NCI-H460 (cell line): ENCODE measurements around the gene LRRC2. TPM values are rescaled to one million over a fixed set of nuclear protein-coding genes. Genes with fewer than 3 reads are reported as not detected.
"Not testable (repeated sequence)": the region's sequence is repeated elsewhere in the genome, so short reads cannot be mapped to it uniquely, and the experiment has no call there.

Experiments
- DNase-seq: peaks from one replicate; pipeline ENCODE4 v3.0.0-alpha.2; 2016; ENCODE audit warnings: low read depth; ENCODE audit errors: extremely low read depth
- polyA plus RNA-seq: library from polyadenylated mRNA; depleted of rRNA; stranded (reverse); fragments of >200 nt; gene quantifications from 2 replicates; pipeline ENCODE4 v1.2.3, GENCODE V29; 2014; cell fraction: nucleus; rRNA removed
- total RNA-seq: library from RNA; depleted of rRNA; stranded (reverse); fragments of >200 nt; shearing (Covaris generic); gene quantifications from 2 replicates; pipeline ENCODE4 v1.2.3, GENCODE V29; 2014; rRNA removed

LRRC2 gene, protein sequence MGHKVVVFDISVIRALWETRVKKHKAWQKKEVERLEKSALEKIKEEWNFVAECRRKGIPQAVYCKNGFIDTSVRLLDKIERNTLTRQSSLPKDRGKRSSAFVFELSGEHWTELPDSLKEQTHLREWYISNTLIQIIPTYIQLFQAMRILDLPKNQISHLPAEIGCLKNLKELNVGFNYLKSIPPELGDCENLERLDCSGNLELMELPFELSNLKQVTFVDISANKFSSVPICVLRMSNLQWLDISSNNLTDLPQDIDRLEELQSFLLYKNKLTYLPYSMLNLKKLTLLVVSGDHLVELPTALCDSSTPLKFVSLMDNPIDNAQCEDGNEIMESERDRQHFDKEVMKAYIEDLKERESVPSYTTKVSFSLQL
- not detected in 2 replicates for total RNA-seq
- not detected in 2 replicates for polyA plus RNA-seq

GRCh38 chr3:46566040-46566641 is at the start of gene LRRC2:
Gene LRRC2 (minus strand): TSS chr3:46566302. CDS start chr3:46551591, 14,711 bp downstream.
- DNase-seq, result no peak

DNA sequence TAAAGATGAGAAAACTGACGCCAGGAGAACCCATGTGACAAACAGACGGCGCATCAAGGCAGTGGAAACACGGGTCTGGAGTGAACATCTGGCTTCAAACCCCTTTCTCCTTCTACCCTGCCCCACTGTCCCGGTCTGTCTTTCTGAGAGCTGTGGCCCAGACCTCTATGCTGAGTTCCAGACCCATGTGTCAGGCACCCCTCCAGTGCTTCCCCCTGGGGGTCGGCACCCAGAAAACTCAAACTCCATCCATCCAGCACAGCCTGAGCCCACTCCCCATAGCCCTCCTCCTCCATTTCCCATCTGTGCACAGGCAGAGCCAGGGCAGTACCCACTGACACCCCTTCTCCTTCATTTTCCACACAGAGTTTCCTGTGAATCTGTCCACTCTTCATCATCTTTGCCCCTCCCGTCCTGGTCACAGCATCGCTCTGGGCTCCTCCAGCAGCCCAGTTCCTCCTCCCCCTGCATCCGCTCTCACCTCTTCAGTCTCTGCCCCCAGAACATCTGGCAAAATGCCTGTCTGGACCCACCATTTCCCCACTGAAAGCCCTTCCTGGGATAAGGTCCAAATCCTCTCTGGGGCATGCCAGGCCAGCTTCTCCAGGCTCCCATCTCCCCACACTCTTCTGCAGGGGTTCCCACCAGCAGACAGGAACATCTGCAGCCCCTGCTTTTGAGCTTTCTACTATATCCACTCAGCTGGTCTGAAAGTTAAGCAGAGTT is 49.1 kb upstream of the LRRC2 start:
- no peak for DNase-seq

GRCh38 chr3:46614431-46614830 is 48.3 kb upstream of the LRRC2 start:
- DNase-seq, result no peak

GRCh38 chr3:46613313-46614005 is 47.4 kb upstream of the LRRC2 start:
- DNase-seq, result no peak

DNA sequence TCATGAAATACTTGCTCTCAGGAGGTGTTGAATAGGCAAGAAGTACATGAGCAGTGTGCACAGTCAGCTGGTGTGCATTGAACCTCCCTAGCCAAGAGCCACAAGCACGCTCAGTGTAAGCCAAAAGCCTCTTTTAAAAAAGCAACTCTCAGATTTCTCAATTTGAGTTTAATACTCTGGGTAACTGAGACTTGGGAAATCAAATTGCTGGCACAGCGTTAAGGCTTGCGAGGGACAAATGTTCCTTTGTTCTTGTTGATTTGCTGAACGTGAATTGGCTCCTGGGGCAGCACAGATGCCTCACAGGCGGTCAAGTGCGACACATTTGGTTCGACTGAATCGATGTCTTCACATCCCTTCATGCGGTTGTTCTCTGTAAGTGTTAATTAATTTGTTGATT is 46.2 kb upstream of the LRRC2 start, which contains the start of gene FAM240A:
Gene FAM240A (plus strand): TSS at position 202 of the 400 bp plus-strand sequence. CDS start 159 bp downstream, at position 361.
- no peak for DNase-seq

DNA sequence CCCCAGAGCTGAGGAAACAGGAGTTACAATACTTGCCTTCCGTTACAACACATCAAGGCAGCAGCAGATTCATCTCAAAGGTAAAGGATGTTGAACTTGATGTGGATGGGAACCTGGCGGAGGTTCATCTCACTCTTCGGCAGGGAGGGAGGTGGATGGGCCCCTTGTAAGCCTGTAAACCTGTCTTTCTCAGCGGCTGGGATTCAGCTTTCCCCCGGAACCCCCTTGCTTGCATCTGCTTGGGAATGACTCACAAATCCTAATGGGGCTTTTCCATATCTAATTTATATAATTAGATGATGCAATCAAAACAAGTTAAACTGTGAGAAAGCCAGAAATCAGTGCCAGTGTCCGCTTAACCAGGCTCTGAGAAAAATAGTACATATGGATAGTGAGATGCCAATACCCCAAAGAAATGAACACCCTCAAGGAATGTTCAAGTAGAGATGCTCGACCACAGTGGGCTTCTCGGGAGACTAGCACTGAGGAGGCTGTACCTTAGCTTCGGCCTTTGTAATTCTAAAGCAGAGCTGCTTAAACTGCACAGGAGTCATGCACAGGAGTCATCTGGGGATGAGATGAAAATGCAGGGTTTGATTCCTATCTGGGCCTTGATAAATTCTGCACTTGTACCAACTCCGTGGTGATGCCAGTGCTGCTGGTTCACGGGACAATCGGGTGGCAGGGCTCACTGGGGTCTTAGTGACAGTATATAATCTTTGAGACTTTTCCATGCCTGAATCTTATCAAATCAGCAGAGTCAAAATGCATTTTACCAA is 44.0 kb upstream of the LRRC2 start:
- no peak for DNase-seq

- no peak for DNase-seq
Measured at GRCh38 chr3:46609212-46609721, 43.2 kb upstream of the LRRC2 start.

DNA sequence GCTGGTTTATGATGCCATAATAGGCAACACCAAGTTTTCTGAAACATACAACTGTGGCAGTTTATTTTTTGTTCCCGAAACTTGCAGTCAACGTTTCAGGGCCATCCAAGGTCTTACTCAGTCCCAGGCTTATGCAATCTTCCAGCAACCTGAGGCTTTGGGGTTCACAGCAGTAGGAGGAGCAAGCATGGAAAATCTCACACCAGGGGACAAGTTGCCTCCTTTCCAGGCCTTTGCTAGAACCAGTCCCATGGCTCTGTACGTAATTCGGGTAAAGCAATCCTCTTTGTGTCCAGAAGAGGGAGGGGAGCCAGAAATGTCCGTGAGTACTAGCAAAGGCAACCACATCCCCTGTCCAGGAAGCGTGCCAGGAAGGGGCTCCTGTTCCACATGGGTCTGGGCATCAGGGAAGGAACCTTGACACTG is 41.5 kb upstream of the LRRC2 start:
- DNase-seq, result no peak

- no peak for DNase-seq
Measured at GRCh38 chr3:46604127-46604526, 38.0 kb upstream of the LRRC2 start.

GRCh38 chr3:46603446-46604046 is 37.4 kb upstream of the LRRC2 start:
- DNase-seq, result no peak

GRCh38 chr3:46599590-46599989 is 33.5 kb upstream of the LRRC2 start:
- no peak for DNase-seq

DNA sequence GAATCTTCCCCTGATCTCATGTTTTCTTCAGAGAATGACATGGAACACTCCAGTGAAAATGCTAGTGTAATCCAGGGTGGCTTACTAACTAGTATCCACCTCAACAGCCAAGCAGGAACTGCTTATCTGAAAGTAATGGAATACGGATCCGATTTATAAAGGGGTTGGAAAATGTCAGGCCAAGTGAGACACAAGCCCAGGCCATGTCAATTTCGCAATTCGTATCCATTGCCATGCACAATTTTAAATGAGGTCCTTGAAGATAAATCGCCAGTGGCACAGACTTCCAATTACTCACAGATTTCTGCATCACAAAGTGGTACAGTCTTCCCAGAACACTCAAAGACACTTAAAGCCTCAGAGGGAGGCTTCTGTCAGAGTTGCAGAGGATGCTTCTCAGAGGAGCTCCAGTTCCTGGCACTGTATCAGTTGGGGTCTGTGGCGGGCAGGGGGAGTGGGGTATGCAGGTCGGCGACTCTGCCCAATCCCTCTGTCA is 29.8 kb upstream of the LRRC2 start:
- no peak for DNase-seq

DNA sequence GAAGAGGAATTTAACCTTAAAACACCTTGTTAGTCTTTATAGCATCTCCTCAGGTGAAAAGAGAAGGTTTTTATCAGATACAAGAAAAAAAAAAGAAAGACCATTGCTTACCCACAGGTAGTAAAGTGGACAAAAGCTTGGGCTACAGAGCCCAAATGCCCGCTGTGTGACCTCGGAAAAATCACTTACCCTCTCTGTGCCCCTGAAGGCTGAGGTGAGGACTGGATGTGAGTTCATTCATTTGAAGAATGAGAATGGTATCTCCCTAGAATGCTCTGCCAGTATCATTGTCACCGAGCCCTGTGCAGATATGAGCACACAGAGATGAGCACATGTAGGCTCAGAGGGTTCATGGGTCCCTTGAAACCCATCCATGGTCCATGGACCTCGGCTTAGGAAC is 28.6 kb upstream of the LRRC2 start:
- DNase-seq, result no peak

DNA sequence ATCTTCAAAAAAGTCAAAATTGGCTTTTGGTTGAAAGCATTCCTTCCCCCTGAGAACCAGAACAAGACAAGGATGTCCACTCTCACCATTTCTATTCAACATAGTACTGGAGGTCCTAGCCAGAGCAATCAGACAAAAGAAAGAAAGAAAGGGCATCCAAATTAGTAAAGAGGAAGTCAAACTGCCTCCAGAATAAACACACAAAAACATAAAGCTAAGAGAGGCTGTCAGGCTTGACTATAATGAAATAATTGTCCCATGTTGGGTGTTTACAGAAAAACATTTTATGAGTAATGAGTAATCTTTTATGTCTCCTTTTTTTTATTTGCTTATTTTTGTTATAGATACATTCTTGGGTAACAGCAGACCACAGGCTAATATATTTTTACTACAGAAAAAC is 27.9 kb upstream of the LRRC2 start:
- DNase-seq, result no peak

DNA sequence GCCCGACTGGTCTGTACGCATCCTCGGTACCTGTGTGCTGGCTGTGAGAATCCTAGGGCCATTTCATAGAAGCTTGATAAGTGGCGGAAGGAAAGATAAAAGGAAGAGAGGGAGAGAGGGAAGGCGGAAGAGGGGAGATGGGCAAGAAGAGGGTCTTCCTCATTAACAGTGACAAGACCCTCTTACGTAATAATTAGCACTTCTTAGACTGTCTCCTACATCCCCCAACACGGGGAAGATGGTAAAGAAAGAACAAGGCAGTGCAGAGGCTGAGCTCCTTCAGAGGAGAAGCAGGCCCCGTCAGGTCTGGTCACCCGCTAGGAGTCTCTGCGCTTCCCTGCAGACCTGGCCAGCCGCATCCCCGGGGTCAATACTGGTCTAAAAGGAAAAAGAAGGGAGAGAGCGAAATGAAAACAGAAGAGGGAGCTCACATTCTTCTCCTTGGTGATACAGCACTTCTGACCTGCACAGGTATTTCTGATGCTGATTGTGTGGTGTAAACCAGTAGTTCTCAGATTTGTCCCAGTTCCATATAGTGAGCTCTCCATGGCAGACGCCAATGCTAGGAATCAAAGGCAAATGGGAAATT is 27.3 kb upstream of the LRRC2 start:
- DNase-seq, result no peak

DNA sequence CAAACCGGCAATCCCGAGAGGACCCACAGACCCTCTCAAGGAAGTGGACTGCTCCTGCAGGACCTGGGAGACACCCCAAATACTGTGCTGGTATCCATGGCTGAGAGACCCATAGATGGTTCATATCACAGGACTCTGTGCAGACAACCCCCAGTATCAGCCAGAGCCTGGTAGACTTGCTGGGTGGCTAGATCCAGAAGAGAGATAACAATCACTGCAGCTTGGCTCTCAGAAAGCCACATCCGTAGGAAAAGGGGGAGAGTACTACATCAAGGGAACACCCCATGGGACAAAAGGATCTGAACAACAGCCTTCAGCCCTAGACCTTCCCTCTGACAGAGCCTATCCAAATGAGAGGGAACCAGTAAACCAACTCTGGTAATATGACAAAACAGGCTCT is 21.2 kb upstream of the LRRC2 start:
- DNase-seq, result not testable (repeated sequence)

DNA sequence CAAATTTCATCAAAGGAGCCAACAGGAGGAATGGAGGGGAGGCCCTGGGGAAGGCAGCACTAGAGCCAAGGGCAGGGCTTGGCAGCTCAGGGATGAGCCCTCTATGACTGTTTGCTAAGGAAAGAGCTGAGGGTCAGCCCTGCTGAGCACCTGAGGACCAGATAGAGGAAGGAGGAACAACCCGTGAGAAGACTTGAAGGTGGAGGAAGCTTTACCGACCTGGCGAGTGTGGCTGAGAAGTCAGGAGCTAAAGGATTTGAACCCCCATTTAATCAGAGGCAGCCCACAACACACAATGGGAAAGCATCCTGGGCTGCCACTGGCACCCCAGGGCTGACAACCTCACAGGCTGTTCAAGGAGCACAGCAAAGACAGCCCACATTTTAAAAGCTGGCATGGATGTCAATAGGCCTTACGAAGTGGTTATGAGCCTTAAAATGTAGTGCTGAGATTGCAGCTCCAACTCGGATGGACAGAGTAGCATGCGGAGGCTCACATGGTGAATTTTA is 20.7 kb upstream of the LRRC2 start:
- DNase-seq, result no peak
